Jurkat, Clone E6-1 (cell line): ENCODE data around the gene CTDSP2.
"Not testable (repeated sequence)": the region's sequence is repeated elsewhere in the genome, so short reads cannot be mapped to it uniquely, and the experiment has no call there.

Experiments
- DNase-seq: peaks from one replicate; pipeline ENCODE4 v3.0.0-alpha.2; 2011; ENCODE audit warnings: low read depth, low spot score
- H3K4me3 ChIP-seq: 2 replicates; pipeline ENCODE4 v1.5.1; 2011; ENCODE audit warnings: mild to moderate bottlenecking, low read length, control low read depth, moderate library complexity

CTDSP2 gene

GRCh38 chr12:57802607-57803006 lies 43.9 kb downstream of the CTDSP2 start:
- H3K4me3 ChIP-seq = no peak overlapping the region
- no peak for DNase-seq

GRCh38 chr12:57800965-57801364 lies 45.6 kb downstream of the CTDSP2 start:
- no peak for DNase-seq
- no peak overlapping the region for H3K4me3 ChIP-seq

- no peak overlapping the region for H3K4me3 ChIP-seq
- DNase-seq = no peak
Observed at GRCh38 chr12:57797933-57798332, 48.6 kb downstream of the CTDSP2 start.

DNA sequence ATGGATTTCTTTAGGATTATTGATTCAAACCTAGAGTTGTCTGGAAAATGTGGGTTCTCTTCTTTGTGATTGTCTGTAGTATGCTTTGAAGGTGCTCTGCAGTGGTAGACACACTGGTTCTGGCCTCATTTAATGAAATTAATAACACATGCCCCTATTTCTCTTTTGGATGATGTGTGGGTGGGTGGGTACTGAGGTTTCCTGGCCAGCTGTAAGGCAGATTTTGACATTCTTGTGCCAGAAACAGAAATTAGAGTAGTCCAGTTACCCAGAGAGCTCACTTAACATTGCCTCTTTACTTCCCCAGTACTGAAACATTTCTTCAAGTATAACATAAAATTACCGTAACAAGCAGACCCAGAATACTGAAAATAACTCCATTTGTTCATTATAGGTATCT lies 49.5 kb downstream of the CTDSP2 start:
- no peak for DNase-seq
- H3K4me3 ChIP-seq = no peak overlapping the region

- no peak for DNase-seq
- no peak overlapping the region for H3K4me3 ChIP-seq
Observed at GRCh38 chr12:57795354-57795753, 51.2 kb downstream of the CTDSP2 start.

- DNase-seq = no peak
Observed at GRCh38 chr12:57793920-57794319, 52.6 kb downstream of the CTDSP2 start.

DNA sequence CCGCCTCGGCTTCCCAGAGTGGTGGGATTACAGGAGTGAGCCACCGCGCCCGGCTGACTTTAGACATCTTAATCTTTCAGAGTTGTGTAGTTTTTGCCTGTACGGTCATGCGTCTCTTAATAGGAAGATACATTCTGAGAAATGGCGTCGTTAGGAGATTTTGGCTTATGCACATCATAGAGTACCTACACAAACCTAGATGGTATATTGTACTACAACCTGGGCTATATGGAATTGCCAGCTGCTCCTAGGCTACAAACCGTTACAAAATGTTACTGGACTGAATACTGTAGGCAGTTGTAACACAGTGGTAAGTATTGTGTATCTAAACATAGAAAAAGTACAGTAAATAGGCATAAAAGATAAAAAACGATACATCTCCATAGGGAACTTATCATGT lies 62.7 kb downstream of the CTDSP2 start:
- DNase-seq = no peak
- H3K4me3 ChIP-seq = peak overlapping the region; percentile 100

More at GRCh38 chr12:57793920-57794319, 52.6 kb downstream of the CTDSP2 start:
- no peak overlapping the region for H3K4me3 ChIP-seq

DNA sequence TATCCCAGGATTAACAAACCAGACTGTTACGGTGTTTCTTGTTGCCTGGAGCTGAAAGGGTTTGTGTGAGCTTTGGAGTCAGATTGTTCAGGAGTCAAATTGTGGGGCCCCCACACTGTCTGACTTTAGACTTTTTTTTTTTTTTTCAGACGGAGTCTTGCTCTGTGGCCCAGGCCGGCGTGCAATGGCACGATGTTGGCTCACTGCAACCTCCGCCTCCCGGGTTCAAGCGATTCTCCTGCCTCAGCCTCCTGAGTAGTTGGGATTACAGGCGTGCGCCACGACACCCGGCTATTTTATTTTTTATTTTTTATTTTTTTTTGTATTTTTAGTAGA lies 63.1 kb downstream of the CTDSP2 start:
- no peak for DNase-seq
- peak overlapping the region; percentile 100 for H3K4me3 ChIP-seq

GRCh38 chr12:57782608-57783465 lies 63.7 kb downstream of the CTDSP2 start, which contains the start of gene TSFM:
Gene TSFM (plus strand): TSS chr12:57782787. CDS start chr12:57782802, 15 bp downstream.
- DNase-seq = peak; percentile 95
- peak within 1 kb of the TSS; percentile 100 for H3K4me3 ChIP-seq

DNA sequence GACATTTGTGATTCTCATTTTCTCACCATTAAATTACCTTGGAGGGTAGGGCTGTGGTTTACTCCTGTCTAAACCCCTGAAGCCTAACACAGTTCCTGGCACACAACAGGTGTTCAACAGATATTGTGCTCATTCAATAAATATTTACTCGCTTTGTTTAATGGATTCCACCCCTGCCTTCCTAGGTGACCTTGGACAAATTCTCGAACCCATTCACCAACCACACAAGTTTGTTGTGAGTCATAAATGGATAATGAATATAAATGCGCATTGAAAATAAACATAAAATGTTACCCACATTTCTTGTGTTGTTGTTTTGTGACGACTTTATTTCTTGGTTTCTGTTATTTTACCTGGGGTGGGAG lies 64.3 kb downstream of the CTDSP2 start:
- peak overlapping the region; percentile 100 for H3K4me3 ChIP-seq
- DNase-seq = no peak

- no peak for DNase-seq
- peak overlapping the region; percentile 5; the same call in 1 of the 2 replicates for H3K4me3 ChIP-seq
Observed at GRCh38 chr12:57781801-57782200, 64.7 kb downstream of the CTDSP2 start.

DNA sequence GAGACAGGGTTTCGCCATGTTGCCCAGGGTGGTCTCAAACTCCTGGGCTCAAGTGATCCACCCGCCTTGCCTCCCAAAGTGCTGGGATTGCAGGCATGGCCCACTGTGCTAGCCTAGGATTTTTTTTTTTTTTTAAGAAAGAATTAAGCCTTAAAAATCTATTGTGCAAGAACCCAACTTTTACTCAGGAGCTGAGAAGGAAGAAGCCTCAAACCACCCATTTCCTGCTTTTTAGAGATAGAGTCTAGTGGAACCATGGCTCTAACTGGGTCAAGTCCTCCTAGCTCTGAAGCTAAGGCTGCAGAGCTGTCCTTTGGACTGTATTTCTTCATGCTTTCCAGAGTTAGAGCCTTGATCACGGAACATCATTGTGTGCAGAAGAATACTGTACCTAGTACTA lies 65.3 kb downstream of the CTDSP2 start:
- H3K4me3 ChIP-seq = peak overlapping the region; percentile 5
- peak; percentile 51 for DNase-seq

GRCh38 chr12:57780284-57780897 lies 66.1 kb downstream of the CTDSP2 start:
- H3K4me3 ChIP-seq = no peak overlapping the region
- DNase-seq = no peak

DNA sequence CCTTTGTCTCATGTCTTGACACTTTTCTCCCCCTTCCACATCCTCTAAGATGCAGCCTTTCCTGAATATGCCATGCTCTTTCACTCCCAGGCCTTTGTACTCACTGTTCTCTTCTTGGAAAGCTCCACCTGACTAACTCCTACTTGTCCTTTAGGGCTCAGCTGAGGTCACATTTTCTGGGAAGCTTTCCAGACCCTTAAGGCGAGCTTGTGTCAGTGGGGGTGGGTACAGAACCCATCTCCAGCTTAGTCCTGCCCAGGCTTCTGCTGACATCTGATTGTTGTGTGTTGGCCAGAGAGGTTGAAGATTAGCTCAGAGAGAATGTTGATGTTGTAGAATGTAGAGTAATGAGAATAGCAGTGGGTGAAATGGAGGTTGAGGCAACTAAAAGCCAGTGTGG lies 66.8 kb downstream of the CTDSP2 start:
- no peak for DNase-seq
- H3K4me3 ChIP-seq = no peak overlapping the region

DNA sequence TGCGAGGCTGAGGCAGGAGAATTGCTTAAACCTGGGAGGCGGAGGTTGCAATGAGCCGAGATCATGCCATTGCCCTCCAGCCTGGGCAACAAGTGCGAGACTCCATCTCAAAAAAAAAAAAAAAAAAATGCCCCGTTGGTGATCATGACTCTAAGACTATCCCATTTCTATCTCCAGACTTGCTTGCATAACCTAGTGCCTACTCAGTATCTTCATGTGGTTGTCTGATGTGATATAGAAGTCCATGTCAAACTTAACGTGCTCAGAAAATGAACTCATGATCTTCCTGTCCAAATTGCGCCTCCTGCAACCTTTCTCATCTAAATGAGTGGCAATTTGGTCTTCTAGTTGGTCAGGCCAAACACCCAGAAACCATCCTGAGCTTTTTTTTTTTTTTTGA lies 68.6 kb downstream of the CTDSP2 start:
- H3K4me3 ChIP-seq = no peak overlapping the region
- no peak for DNase-seq

DNA sequence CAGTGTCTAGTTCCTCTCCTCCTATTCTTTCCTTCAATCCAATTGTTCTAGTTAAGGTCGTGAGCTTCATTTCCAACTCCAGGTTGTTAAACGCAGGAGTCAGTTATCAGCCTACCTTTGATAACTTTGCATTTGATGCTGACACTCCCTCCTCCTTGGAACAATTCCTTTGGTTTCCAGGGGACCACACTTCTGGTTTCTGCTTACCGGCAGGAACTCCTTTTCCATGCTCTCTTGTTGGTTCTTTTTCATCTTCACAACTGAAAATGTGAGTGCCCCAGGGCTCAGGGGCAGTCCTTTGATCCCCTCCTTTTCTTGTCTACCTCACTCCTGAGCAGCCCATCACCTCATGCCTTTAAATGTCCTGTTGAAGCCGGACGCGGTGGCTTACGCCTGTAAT lies 69.2 kb downstream of the CTDSP2 start:
- no peak overlapping the region for H3K4me3 ChIP-seq
- no peak for DNase-seq

GRCh38 chr12:57776247-57776587 lies 70.3 kb downstream of the CTDSP2 start:
- no peak overlapping the region for H3K4me3 ChIP-seq
- DNase-seq = no peak

GRCh38 chr12:57775563-57776246 lies 70.8 kb downstream of the CTDSP2 start:
- no peak for DNase-seq

DNA sequence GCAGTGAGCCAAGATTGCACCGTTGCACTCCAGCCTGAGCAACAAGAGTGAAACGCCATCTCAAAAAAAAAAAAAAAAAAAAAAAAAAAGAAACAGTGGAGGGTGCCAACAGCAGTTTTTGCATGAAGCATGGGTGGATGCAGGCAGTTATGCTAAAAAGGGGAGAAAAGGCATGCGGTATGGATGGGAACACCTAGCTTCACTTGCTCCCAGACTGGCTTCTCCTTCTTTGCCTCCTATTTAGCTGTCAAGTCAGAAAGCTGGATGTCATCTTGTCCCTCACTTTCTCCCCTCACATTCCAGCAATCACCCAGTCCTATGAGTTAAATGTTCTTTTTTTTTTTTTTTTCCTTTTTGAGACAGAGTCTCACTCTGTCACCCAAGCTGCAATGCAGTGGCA lies 71.5 kb downstream of the CTDSP2 start:
- no peak for DNase-seq
- no peak overlapping the region for H3K4me3 ChIP-seq

More at GRCh38 chr12:57775563-57776246, 70.8 kb downstream of the CTDSP2 start:
- no peak overlapping the region for H3K4me3 ChIP-seq

DNA sequence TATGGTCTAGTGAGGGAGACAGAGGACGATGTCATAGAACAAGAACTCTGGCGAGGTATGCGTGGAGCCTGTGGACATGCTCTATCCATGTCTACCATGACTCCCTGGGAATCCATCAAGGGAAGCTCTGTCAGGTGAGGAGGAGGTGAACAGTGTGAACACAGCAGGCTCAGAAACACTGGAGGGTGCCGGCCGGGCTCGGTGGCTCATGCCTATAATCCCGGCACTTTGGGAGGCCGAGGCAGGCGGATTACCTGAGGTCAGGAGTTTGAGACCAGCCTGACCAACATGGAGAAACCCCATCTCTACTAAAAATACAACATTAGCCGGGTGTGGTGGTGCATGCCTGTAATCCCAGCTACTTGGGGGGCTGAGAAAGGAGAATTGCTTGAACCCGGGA lies 71.9 kb downstream of the CTDSP2 start:
- not testable (repeated sequence) for DNase-seq, H3K4me3 ChIP-seq
